IPS-11a (cell line): ENCODE results near the gene OR10H2.
"Not testable (repeated sequence)": the region's sequence is repeated elsewhere in the genome, so short reads cannot be mapped to it uniquely, and the experiment has no call there.

Experiments
- H3K4me3 ChIP-seq: one replicate; pipeline ENCODE4 v1.5.1; 2013; ENCODE audit warnings: low read depth, low read length, control low read depth

OR10H2 gene

GRCh38 chr19:15759962-15760565 lies 32.2 kb downstream of the OR10H2 start:
- no peak overlapping the region for H3K4me3 ChIP-seq

- no peak overlapping the region for H3K4me3 ChIP-seq
These were observed 41.8 kb downstream of the OR10H2 start for GRCh38 chr19:15769586-15769985.

GRCh38 chr19:15774159-15774558 lies 46.3 kb downstream of the OR10H2 start:
- H3K4me3 ChIP-seq, result not testable (repeated sequence)

- no peak overlapping the region for H3K4me3 ChIP-seq
These were observed 47.4 kb downstream of the OR10H2 start for GRCh38 chr19:15775249-15775648.

GRCh38 chr19:15776264-15776663 lies 48.4 kb downstream of the OR10H2 start:
- no peak overlapping the region for H3K4me3 ChIP-seq

- no peak overlapping the region for H3K4me3 ChIP-seq
These were observed 49.5 kb downstream of the OR10H2 start for GRCh38 chr19:15776991-15777970.
